GM12873 (cell line): ENCODE results near the gene HP.

Experiments
- CTCF ChIP-seq: IDR thresholded peaks from 2 replicates; pipeline ENCODE4 v1.5.1; 2012; ENCODE audit warnings: low read depth, mild to moderate bottlenecking, moderate library complexity, low read length, control low read depth; ENCODE audit not compliant: insufficient read depth; ENCODE audit errors: missing control alignments

HP gene

GRCh38 chr16:72015124-72015523 is 39.2 kb upstream of the HP start:
- no peak for TF ChIP-seq CTCF

GRCh38 chr16:72018470-72018869 is 35.8 kb upstream of the HP start:
- no peak for TF ChIP-seq CTCF

- TF ChIP-seq CTCF: peak; percentile 6
These were observed 33.3 kb upstream of the HP start for GRCh38 chr16:72021043-72021442.

GRCh38 chr16:72022127-72022526 is 32.2 kb upstream of the HP start:
- TF ChIP-seq CTCF: no peak

GRCh38 chr16:72023962-72024361 is 30.3 kb upstream of the HP start:
- no peak for TF ChIP-seq CTCF

- no peak for TF ChIP-seq CTCF
These were observed 29.4 kb upstream of the HP start for GRCh38 chr16:72024862-72025382.

GRCh38 chr16:72025404-72026114 is 28.7 kb upstream of the HP start:
- TF ChIP-seq CTCF: no peak
